Urinary bladder (tissue), 4 donors: ENCODE data around the gene SLC25A22. TPM values are rescaled to one million over a fixed set of nuclear protein-coding genes. Genes with fewer than 3 reads are reported as not detected.
A peak's percentile ranks its signal among the peaks of the same experiment; 100 is the strongest.

Experiments
- DNase-seq: peaks from one replicate; pipeline ENCODE4 v3.0.0-alpha.2; 2015; ENCODE audit errors: extremely low spot score
- H3K27ac ChIP-seq: one replicate; pipeline ENCODE4 v1.5.1; 2013; ENCODE audit warnings: low read depth, mild to moderate bottlenecking, moderate library complexity
- H3K36me3 ChIP-seq: one replicate; pipeline ENCODE4 v1.6.1; 2013; ENCODE audit warnings: mild to moderate bottlenecking, moderate library complexity; ENCODE audit not compliant: insufficient read depth
- H3K4me1 ChIP-seq: one replicate; pipeline ENCODE4 v1.6.1; 2013; ENCODE audit warnings: mild to moderate bottlenecking, moderate library complexity; ENCODE audit not compliant: insufficient read depth
- H3K4me3 ChIP-seq: one replicate; pipeline ENCODE4 v1.5.1; 2013; ENCODE audit warnings: low read depth, low read length
- WGBS: extraction: QIAGEN DNeasy Blood & Tissue Kit; methylation state at CpG from one replicate; pipeline ENCODE4 v1.1.7; 2013; 5-methylcytosine and 5-hydroxymethylcytosine counted together
- polyA plus RNA-seq: library from polyadenylated mRNA; stranded (reverse); fragments of 200-250 nt; gene quantifications from one replicate; pipeline ENCODE4 v1.2.3, GENCODE V29; 2013
- total RNA-seq: library from RNA; depleted of rRNA; stranded (reverse); fragments of >200 nt; gene quantifications from one replicate; pipeline ENCODE4 v1.2.3, GENCODE V29; 2014
- donor health status: healthy with polysubstance abuse.
- donor health status: healthy.

Gene SLC25A22
- total and polyA plus RNA-seq, 2 donors = 7.5 to 17.1 TPM

GRCh38 chr11:821512-822371 is 23.7 kb upstream of the SLC25A22 start:
- no peak overlapping the region for H3K27ac ChIP-seq
- DNase-seq = no peak
- no peaks in the 10 kb centered on the region for H3K4me1 ChIP-seq
- H3K4me3 ChIP-seq = no peak overlapping the region
- 84% methylated on average over 22 of the region's 22 CpGs for WGBS
- peaks cover 5% of the 10 kb centered on the region for H3K36me3 ChIP-seq

GRCh38 chr11:820655-821511 is 22.8 kb upstream of the SLC25A22 start:
- peak overlapping the region; percentile 43 for H3K27ac ChIP-seq
- H3K36me3 ChIP-seq = peaks cover 5% of the 10 kb centered on the region
- H3K4me1 ChIP-seq = no peaks in the 10 kb centered on the region
- peak overlapping the region; percentile 94 for H3K4me3 ChIP-seq
- WGBS = 64% methylated on average over 11 of the region's 11 CpGs
- no peak for DNase-seq

- no peak for DNase-seq
- peaks cover 5% of the 10 kb centered on the region for H3K36me3 ChIP-seq
- WGBS = 4% methylated on average over 47 of the region's 47 CpGs
- H3K4me3 ChIP-seq = peak overlapping the region; percentile 94
- H3K27ac ChIP-seq = no peak overlapping the region
- H3K4me1 ChIP-seq = no peaks in the 10 kb centered on the region
Observed at GRCh38 chr11:819943-820649, 22.0 kb upstream of the SLC25A22 start.

- under 1% methylated on average over 96 of the region's 96 CpGs for WGBS
- no peaks in the 10 kb centered on the region for H3K36me3 ChIP-seq
- no peaks in the 10 kb centered on the region for H3K4me1 ChIP-seq
- peak overlapping the region; percentile 96 for H3K27ac ChIP-seq
- peak overlapping the region; percentile 94 for H3K4me3 ChIP-seq
- DNase-seq = no peak
Observed at GRCh38 chr11:819129-819931, 21.2 kb upstream of the SLC25A22 start.

GRCh38 chr11:818396-819128 is 20.5 kb upstream of the SLC25A22 start, which contains the start of gene PNPLA2:
Gene PNPLA2, plus strand, starts transcription at chr11:818914. Its CDS starts 805 bp downstream, at chr11:819719.
- no peak for DNase-seq
- WGBS = 23% methylated on average over 20 of the region's 20 CpGs
- peak within 1 kb of the TSS; percentile 96 for H3K27ac ChIP-seq

GRCh38 chr11:816433-816779 is 18.3 kb upstream of the SLC25A22 start:
- no peak for DNase-seq
- no peaks in the 10 kb centered on the region for H3K4me1 ChIP-seq
- 81% methylated on average over 11 of the region's 11 CpGs for WGBS
- no peak overlapping the region for H3K4me3 ChIP-seq
- H3K36me3 ChIP-seq = no peaks in the 10 kb centered on the region
- no peak overlapping the region for H3K27ac ChIP-seq

More at GRCh38 chr11:818396-819128, 20.5 kb upstream of the SLC25A22 start, which contains the start of gene PNPLA2:
- H3K4me1 ChIP-seq = no peaks in the 10 kb centered on the region
- H3K4me3 ChIP-seq = peak within 1 kb of the TSS; percentile 94
- H3K36me3 ChIP-seq = no peaks in the 10 kb centered on the region

- H3K4me1 ChIP-seq = no peaks in the 10 kb centered on the region
- no peaks in the 10 kb centered on the region for H3K36me3 ChIP-seq
- 87% methylated on average over 11 of the region's 11 CpGs for WGBS
- H3K4me3 ChIP-seq = no peak overlapping the region
- DNase-seq = no peak
- H3K27ac ChIP-seq = no peak overlapping the region
Observed at GRCh38 chr11:815675-816432, 17.8 kb upstream of the SLC25A22 start.

GRCh38 chr11:813456-814096 is 15.5 kb upstream of the SLC25A22 start:
- DNase-seq = no peak
- WGBS = 81% methylated on average over 9 of the region's 9 CpGs
- H3K4me1 ChIP-seq = peaks cover under 1% of the 10 kb centered on the region
- no peak overlapping the region for H3K4me3 ChIP-seq
- no peak overlapping the region for H3K27ac ChIP-seq
- H3K36me3 ChIP-seq = no peaks in the 10 kb centered on the region

GRCh38 chr11:813072-813455 is 15.0 kb upstream of the SLC25A22 start:
- Histone ChIP-seq H3K4me3 (no peak overlapping the region), H3K27ac (no peak overlapping the region), H3K36me3 (no peaks in the 10 kb centered on the region), H3K4me1 (peaks cover 3% of the 10 kb centered on the region)
- DNase-seq = no peak
- 84% methylated on average over 6 of the region's 6 CpGs for WGBS

- no peak for DNase-seq
- Histone ChIP-seq H3K36me3 (no peaks in the 10 kb centered on the region), H3K4me1 (peaks cover 3% of the 10 kb centered on the region), H3K27ac (no peak overlapping the region), H3K4me3 (no peak overlapping the region)
- 84% methylated on average over 3 of the region's 3 CpGs for WGBS
Observed at GRCh38 chr11:812390-812789, 14.3 kb upstream of the SLC25A22 start.

- WGBS = 69% methylated on average over 14 of the region's 14 CpGs
- no peak overlapping the region for H3K27ac ChIP-seq
- no peaks in the 10 kb centered on the region for H3K36me3 ChIP-seq
- DNase-seq = no peak
- peaks cover 3% of the 10 kb centered on the region for H3K4me1 ChIP-seq
- H3K4me3 ChIP-seq = no peak overlapping the region
Observed at GRCh38 chr11:811446-812245, 13.6 kb upstream of the SLC25A22 start.
